ENCODE results near the gene RFPL2.
"Not testable (repeated sequence)": the region's sequence is repeated elsewhere in the genome, so short reads cannot be mapped to it uniquely, and the experiment has no call there.

Gene RFPL2

GRCh38 chr22:32175115-32175514 is 29.8 kb downstream of the RFPL2 start:
- no peak overlapping the region for H3K4me3 ChIP-seq (ENCODE audit: low read depth in 1 of 5, low read length in 5 of 5)

GRCh38 chr22:32165681-32166080 is 39.2 kb downstream of the RFPL2 start:
- H3K36me3 ChIP-seq (ENCODE audit: control insufficient read depth in 5 of 5, insufficient read depth in 5 of 5, low read length in 5 of 5): no peaks in the 10 kb centered on the region
- no peak overlapping the region for H3K4me3 ChIP-seq (ENCODE audit: low read depth in 1 of 5, low read length in 5 of 5)
- H3K9me3 ChIP-seq (ENCODE audit: control insufficient read depth in 5 of 5, low read length in 5 of 5): no peaks in the 10 kb centered on the region
- no peaks in the 10 kb centered on the region for H3K4me1 ChIP-seq (ENCODE audit: control insufficient read depth in 5 of 5, insufficient read depth in 5 of 5, low read length in 5 of 5)
- H3K27me3 ChIP-seq (ENCODE audit: control insufficient read depth in 5 of 5, insufficient read depth in 4 of 5, low read length in 5 of 5): peaks cover 0 to 5% (median 3%) of the 10 kb centered on the region in 5 donors
- H3K27ac ChIP-seq (ENCODE audit: low read depth, low read length): no peak overlapping the region
- no peak overlapping the region for H3K9ac ChIP-seq (ENCODE audit: low read length in 5 of 5)

More at GRCh38 chr22:32175115-32175514, 29.8 kb downstream of the RFPL2 start:
- peaks cover 8 to 34% (median 30%) of the 10 kb centered on the region in 5 donors for H3K27me3 ChIP-seq (ENCODE audit: control insufficient read depth in 5 of 5, insufficient read depth in 4 of 5, low read length in 5 of 5)
- no peaks in the 10 kb centered on the region for H3K36me3 ChIP-seq (ENCODE audit: control insufficient read depth in 5 of 5, insufficient read depth in 5 of 5, low read length in 5 of 5)
- H3K27ac ChIP-seq (ENCODE audit: low read depth, low read length): no peak overlapping the region
- H3K9ac ChIP-seq (ENCODE audit: low read length in 5 of 5): no peak overlapping the region
- H3K9me3 ChIP-seq (ENCODE audit: control insufficient read depth in 5 of 5, low read length in 5 of 5): peaks cover 0 to 7% (median 5%) of the 10 kb centered on the region in 5 donors
- peaks cover 0 to 4% (median 0%) of the 10 kb centered on the region in 5 donors for H3K4me1 ChIP-seq (ENCODE audit: control insufficient read depth in 5 of 5, insufficient read depth in 5 of 5, low read length in 5 of 5)

DNA sequence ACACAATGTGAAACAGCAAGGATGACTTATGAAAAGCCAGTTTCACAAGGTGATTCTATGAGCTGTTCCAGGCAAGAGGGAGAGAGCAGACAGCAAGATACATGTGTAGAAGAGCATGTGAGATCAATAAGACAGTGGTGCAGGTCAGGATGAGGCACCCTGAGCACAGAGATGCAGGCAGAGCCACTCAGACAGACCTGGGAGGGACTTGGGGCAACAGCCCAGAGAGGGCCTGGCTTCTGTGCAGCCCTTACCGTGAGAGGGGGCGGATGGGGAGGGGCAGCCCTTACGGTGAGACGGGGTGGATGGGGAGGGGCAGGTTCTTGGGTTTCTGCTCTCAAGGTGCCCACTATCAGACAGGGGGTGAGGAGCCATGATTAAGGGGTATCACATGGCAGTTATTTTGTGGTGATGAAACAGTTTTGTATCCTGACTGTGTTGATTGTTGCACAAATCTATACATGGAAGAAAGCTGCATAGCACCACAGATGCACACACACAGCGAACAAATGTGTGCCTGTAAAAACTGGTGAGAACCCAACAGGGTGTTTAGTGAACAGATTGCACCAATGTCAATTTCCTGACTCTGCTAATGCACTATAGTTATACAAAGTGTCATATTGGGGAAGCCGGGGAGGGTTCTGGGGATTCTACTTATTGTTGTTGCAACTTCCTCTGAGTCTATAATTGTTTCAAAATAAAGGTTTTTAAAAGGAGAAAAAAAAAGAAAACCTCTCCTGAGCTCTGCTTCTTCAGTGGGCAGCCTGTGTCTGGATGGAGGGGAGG is 40.6 kb downstream of the RFPL2 start:
- Histone ChIP-seq H3K27me3 (ENCODE audit: control insufficient read depth in 5 of 5, insufficient read depth in 4 of 5, low read length in 5 of 5) (peaks cover 0 to 6% (median 3%) of the 10 kb centered on the region in 5 donors), H3K4me3 (ENCODE audit: low read depth in 1 of 5, low read length in 5 of 5) (no peak overlapping the region), H3K36me3 (ENCODE audit: control insufficient read depth in 5 of 5, insufficient read depth in 5 of 5, low read length in 5 of 5) (no peaks in the 10 kb centered on the region), H3K27ac (ENCODE audit: low read depth, low read length) (no peak overlapping the region), H3K4me1 (ENCODE audit: control insufficient read depth in 5 of 5, insufficient read depth in 5 of 5, low read length in 5 of 5) (no peaks in the 10 kb centered on the region), H3K9ac (ENCODE audit: low read length in 5 of 5) (no peak overlapping the region), H3K9me3 (ENCODE audit: control insufficient read depth in 5 of 5, low read length in 5 of 5) (no peaks in the 10 kb centered on the region)

DNA sequence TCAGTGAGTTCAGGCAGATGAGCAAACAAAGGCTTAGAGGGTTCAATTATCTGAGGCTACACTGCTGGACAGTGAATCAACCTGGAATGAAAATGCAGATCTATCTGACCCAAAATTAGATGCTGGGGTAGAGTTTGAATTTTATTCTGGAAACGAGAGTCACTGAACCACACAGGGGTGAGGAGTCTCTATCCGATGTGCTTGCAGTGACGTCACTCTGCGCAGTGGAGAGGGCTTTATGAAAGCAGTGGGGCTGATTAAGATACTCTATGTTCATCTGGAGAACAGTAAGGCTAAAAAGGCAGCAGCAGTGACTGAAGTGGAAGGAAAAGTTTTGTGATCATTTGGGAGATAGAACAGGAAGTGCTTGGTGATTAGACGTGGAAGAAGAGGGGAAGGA is 44.5 kb downstream of the RFPL2 start:
- peaks cover 3 to 12% (median 5%) of the 10 kb centered on the region in 5 donors for H3K27me3 ChIP-seq (ENCODE audit: control insufficient read depth in 5 of 5, insufficient read depth in 4 of 5, low read length in 5 of 5)
- not testable (repeated sequence) for H3K9me3 ChIP-seq (ENCODE audit: control insufficient read depth in 5 of 5, low read length in 5 of 5)

DNA sequence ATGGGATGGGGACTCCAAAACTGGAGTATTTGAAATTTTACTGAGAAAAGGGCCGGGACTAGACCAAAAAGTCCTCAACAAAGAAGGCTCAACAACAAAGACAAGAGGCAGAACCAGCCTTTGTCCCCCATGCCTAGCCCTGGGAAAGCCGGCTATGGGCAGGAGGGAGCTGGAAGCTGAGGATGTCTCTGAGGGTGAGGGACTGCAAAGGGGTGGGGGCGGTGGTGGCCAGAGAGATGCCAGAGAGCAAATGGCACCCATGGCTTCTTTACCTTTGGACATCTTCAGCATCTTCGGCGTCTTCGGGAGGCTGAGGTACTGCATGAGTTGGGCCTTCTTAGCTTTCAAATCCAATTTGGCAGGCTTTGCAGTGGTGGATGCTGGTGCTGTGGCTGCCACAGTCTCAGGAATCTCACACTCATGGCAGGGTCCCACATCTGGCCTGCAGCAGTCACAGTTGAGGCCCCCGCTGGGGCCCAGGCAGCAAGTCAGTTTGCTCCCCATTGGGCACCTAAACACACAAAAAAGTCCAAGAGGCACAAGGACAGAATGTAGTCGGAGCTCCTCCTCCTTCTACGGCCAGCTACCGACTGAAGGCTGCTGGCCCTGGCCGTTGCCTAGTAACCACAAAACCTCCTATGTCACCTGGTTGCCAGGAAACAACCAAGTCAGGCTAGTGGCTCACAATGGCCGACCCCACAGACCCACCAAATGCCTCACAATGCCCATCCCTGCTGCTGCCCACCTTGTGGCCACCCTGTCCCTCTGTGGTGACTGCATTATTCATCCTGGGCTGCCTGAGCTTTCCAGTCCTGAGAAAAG is 46.0 kb downstream of the RFPL2 start, which contains the start of gene C22orf42:
Gene C22orf42, minus strand, starts transcription at position 592 of the 822 bp plus-strand sequence. Its CDS starts 88 bp downstream, at position 504.
- Histone ChIP-seq H3K27ac (ENCODE audit: low read depth, low read length) (no peak within 1 kb of the TSS), H3K36me3 (ENCODE audit: control insufficient read depth in 5 of 5, insufficient read depth in 5 of 5, low read length in 5 of 5) (no peaks in the 10 kb centered on the region), H3K9ac (ENCODE audit: low read length in 5 of 5) (no peak within 1 kb of the TSS), H3K9me3 (ENCODE audit: control insufficient read depth in 5 of 5, low read length in 5 of 5) (no peaks in the 10 kb centered on the region), H3K27me3 (ENCODE audit: control insufficient read depth in 5 of 5, insufficient read depth in 4 of 5, low read length in 5 of 5) (peaks cover 3 to 7% (median 5%) of the 10 kb centered on the region in 5 donors), H3K4me1 (ENCODE audit: control insufficient read depth in 5 of 5, insufficient read depth in 5 of 5, low read length in 5 of 5) (no peaks in the 10 kb centered on the region), H3K4me3 (ENCODE audit: low read depth in 1 of 5, low read length in 5 of 5) (no peak within 1 kb of the TSS)

More for the DNA sequence above, 44.5 kb downstream of the RFPL2 start:
- H3K4me3 ChIP-seq (ENCODE audit: low read depth in 1 of 5, low read length in 5 of 5); H3K4me1 ChIP-seq (ENCODE audit: control insufficient read depth in 5 of 5, insufficient read depth in 5 of 5, low read length in 5 of 5); H3K27ac ChIP-seq (ENCODE audit: low read depth, low read length); H3K9ac ChIP-seq (ENCODE audit: low read length in 5 of 5); H3K36me3 ChIP-seq (ENCODE audit: control insufficient read depth in 5 of 5, insufficient read depth in 5 of 5, low read length in 5 of 5): not testable (repeated sequence)

GRCh38 chr22:32157632-32158031 is 47.2 kb downstream of the RFPL2 start:
- H3K4me1 ChIP-seq (ENCODE audit: control insufficient read depth in 5 of 5, insufficient read depth in 5 of 5, low read length in 5 of 5); H3K9me3 ChIP-seq (ENCODE audit: control insufficient read depth in 5 of 5, low read length in 5 of 5); H3K9ac ChIP-seq (ENCODE audit: low read length in 5 of 5); H3K36me3 ChIP-seq (ENCODE audit: control insufficient read depth in 5 of 5, insufficient read depth in 5 of 5, low read length in 5 of 5); H3K27ac ChIP-seq (ENCODE audit: low read depth, low read length); H3K4me3 ChIP-seq (ENCODE audit: low read depth in 1 of 5, low read length in 5 of 5); H3K27me3 ChIP-seq (ENCODE audit: control insufficient read depth in 5 of 5, insufficient read depth in 4 of 5, low read length in 5 of 5): not testable (repeated sequence)

- H3K9ac ChIP-seq (ENCODE audit: low read length in 5 of 5); H3K9me3 ChIP-seq (ENCODE audit: control insufficient read depth in 5 of 5, low read length in 5 of 5); H3K4me1 ChIP-seq (ENCODE audit: control insufficient read depth in 5 of 5, insufficient read depth in 5 of 5, low read length in 5 of 5); H3K27me3 ChIP-seq (ENCODE audit: control insufficient read depth in 5 of 5, insufficient read depth in 4 of 5, low read length in 5 of 5); H3K4me3 ChIP-seq (ENCODE audit: low read depth in 1 of 5, low read length in 5 of 5); H3K36me3 ChIP-seq (ENCODE audit: control insufficient read depth in 5 of 5, insufficient read depth in 5 of 5, low read length in 5 of 5); H3K27ac ChIP-seq (ENCODE audit: low read depth, low read length): not testable (repeated sequence)
Measured at GRCh38 chr22:32154727-32155126, 50.1 kb downstream of the RFPL2 start.

DNA sequence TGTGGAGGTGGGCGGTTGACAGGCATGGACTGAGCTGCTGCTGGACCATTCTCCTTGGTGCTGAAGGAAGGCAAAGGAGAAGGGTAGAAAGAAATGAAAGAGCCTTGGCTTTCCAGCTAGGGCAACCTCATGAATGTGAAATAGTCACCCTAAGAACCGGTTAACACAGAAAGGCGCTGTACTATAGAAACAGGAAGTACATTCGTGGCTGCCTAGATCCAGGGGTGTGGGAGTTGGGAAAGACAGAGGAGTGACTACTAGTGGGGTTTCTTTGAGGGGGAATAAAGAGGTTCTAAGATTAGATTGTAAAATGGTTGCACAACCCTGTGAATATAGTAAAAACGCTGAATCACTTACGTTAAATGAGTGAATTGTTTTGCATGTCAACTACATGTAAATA is 53.2 kb downstream of the RFPL2 start:
- H3K36me3 ChIP-seq (ENCODE audit: control insufficient read depth in 5 of 5, insufficient read depth in 5 of 5, low read length in 5 of 5); H3K27me3 ChIP-seq (ENCODE audit: control insufficient read depth in 5 of 5, insufficient read depth in 4 of 5, low read length in 5 of 5); H3K4me1 ChIP-seq (ENCODE audit: control insufficient read depth in 5 of 5, insufficient read depth in 5 of 5, low read length in 5 of 5); H3K4me3 ChIP-seq (ENCODE audit: low read depth in 1 of 5, low read length in 5 of 5); H3K27ac ChIP-seq (ENCODE audit: low read depth, low read length); H3K9me3 ChIP-seq (ENCODE audit: control insufficient read depth in 5 of 5, low read length in 5 of 5); H3K9ac ChIP-seq (ENCODE audit: low read length in 5 of 5): not testable (repeated sequence)

DNA sequence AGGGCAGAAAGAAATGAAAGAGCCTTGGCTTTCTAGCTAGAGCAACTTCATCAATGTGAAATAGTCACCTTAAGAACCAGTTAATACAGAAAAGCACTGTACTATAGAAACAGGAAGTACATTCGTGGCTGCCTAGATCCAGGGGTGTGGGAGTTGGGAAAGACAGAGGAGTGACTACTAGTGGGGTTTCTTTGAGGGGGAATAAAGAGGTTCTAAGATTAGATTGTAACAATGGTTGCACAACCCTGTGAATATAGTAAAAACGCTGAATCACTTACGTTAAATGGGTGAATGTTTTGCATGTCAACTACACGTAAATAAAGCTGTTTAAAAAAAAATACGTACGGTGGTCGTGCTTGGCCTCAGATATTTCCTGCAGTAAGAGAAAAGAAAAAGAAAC is 54.2 kb downstream of the RFPL2 start:
- H3K9ac ChIP-seq (ENCODE audit: low read length in 5 of 5); H3K4me1 ChIP-seq (ENCODE audit: control insufficient read depth in 5 of 5, insufficient read depth in 5 of 5, low read length in 5 of 5); H3K27me3 ChIP-seq (ENCODE audit: control insufficient read depth in 5 of 5, insufficient read depth in 4 of 5, low read length in 5 of 5); H3K9me3 ChIP-seq (ENCODE audit: control insufficient read depth in 5 of 5, low read length in 5 of 5); H3K36me3 ChIP-seq (ENCODE audit: control insufficient read depth in 5 of 5, insufficient read depth in 5 of 5, low read length in 5 of 5); H3K4me3 ChIP-seq (ENCODE audit: low read depth in 1 of 5, low read length in 5 of 5); H3K27ac ChIP-seq (ENCODE audit: low read depth, low read length): not testable (repeated sequence)

- not testable (repeated sequence) for H3K27me3 ChIP-seq (ENCODE audit: control insufficient read depth in 5 of 5, insufficient read depth in 4 of 5, low read length in 5 of 5); H3K36me3 ChIP-seq (ENCODE audit: control insufficient read depth in 5 of 5, insufficient read depth in 5 of 5, low read length in 5 of 5); H3K9ac ChIP-seq (ENCODE audit: low read length in 5 of 5); H3K27ac ChIP-seq (ENCODE audit: low read depth, low read length); H3K9me3 ChIP-seq (ENCODE audit: control insufficient read depth in 5 of 5, low read length in 5 of 5); H3K4me1 ChIP-seq (ENCODE audit: control insufficient read depth in 5 of 5, insufficient read depth in 5 of 5, low read length in 5 of 5); H3K4me3 ChIP-seq (ENCODE audit: low read depth in 1 of 5, low read length in 5 of 5)
Measured at GRCh38 chr22:32148372-32148771, 56.5 kb downstream of the RFPL2 start.
